Activated CD4-positive, CD25-positive, alpha-beta regulatory T cell treated with anti-CD3 and anti-CD28 coated beads, Interleukin-2, amount 50 U/mL, for 16 hours (primary cell): ENCODE results near the gene L1CAM.

Experiments
- DNase-seq: peaks from one replicate; pipeline ENCODE4 v3.0.0-alpha.2; 2020; ENCODE audit warnings: low read depth, low spot score

The L1CAM gene

GRCh38 chrX:153875391-153876111, 10.4 kb downstream of the L1CAM start:
- peak; percentile 23 for DNase-seq

- DNase-seq: no peak
Measured at GRCh38 chrX:153874366-153875125, 11.4 kb downstream of the L1CAM start.

GRCh38 chrX:153874085-153874365, 11.9 kb downstream of the L1CAM start:
- DNase-seq: no peak

- DNase-seq: no peak
Measured at GRCh38 chrX:153873282-153874084, 12.5 kb downstream of the L1CAM start.

- no peak for DNase-seq
Measured at GRCh38 chrX:153871946-153872878, 13.8 kb downstream of the L1CAM start.

- no peak for DNase-seq
Measured at GRCh38 chrX:153871451-153871850, 14.5 kb downstream of the L1CAM start.

GRCh38 chrX:153870791-153871360, 15.1 kb downstream of the L1CAM start:
- no peak for DNase-seq

- DNase-seq: no peak
Measured at GRCh38 chrX:153870288-153870690, 15.7 kb downstream of the L1CAM start.

- DNase-seq: no peak
Measured at GRCh38 chrX:153869473-153870287, 16.3 kb downstream of the L1CAM start.

GRCh38 chrX:153868576-153869472, 17.1 kb downstream of the L1CAM start:
- no peak for DNase-seq

- DNase-seq: no peak
Measured at GRCh38 chrX:153867671-153868070, 18.3 kb downstream of the L1CAM start.

- DNase-seq: no peak
Measured at GRCh38 chrX:153867139-153867538, 18.8 kb downstream of the L1CAM start.

- DNase-seq: no peak
Measured at GRCh38 chrX:153866302-153867019, 19.5 kb downstream of the L1CAM start.

GRCh38 chrX:153865685-153866084, 20.3 kb downstream of the L1CAM start:
- DNase-seq: no peak

GRCh38 chrX:153865321-153865580, 20.7 kb downstream of the L1CAM start:
- no peak for DNase-seq

- no peak for DNase-seq
Measured at GRCh38 chrX:153864561-153865320, 21.2 kb downstream of the L1CAM start.

GRCh38 chrX:153864101-153864500, 21.9 kb downstream of the L1CAM start:
- DNase-seq: no peak
